ENCODE data around the gene URGCP. TPM values are rescaled to one million over a fixed set of nuclear protein-coding genes. Genes with fewer than 3 reads are reported as not detected.

URGCP gene
- total and polyA plus RNA-seq, 2 experiments from 2014 or later, result 7.2 to 13.2 TPM

DNA sequence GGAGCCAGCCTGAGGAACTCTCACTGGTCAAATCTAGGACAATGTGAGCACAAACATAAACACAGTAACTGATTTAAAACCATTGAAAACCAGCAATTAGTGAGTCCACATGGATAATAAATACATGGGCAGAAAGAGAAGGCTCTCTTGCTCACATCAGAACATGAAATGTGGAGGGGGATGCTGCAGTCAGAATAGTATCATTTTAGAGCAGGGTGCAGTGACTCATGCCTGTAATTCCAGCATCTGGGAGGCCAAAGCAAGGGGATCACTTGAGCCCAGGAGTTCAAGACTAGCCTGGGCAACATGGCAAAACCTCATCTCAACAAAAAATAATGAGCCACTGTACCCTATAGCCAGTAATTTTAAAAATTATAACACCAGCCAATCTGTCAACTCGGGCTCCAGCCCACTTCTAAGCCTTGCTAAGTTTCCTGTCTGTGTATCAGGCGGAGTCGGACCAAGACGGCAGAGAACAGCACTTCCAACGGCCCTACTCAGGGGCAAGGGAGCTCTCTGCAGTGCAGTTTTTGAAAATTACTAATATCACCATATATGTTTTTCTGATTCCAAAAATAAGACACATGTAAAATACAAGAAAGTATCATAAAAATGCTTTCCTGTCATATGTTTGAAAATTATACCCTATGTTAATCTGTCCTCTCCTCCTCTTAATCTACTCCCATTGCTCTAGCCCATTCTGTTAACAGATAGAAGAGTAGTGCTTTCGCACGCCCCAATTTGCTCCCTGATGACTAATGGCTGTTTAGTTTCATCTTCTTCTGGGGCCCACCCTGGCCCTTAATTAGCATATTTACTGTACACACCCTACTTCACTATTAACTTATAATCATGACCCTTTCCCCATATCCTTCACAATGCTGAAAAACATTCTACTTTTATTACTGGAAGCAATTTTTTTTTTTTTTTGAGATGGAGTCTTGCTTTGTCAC, 17.1 kb downstream of the URGCP start:
- no peak overlapping the region for H3K27ac ChIP-seq (ENCODE audit: low read depth)
- no peak overlapping the region for H3K4me3 Mint-ChIP-seq
- TF ChIP-seq, protein P1, sequence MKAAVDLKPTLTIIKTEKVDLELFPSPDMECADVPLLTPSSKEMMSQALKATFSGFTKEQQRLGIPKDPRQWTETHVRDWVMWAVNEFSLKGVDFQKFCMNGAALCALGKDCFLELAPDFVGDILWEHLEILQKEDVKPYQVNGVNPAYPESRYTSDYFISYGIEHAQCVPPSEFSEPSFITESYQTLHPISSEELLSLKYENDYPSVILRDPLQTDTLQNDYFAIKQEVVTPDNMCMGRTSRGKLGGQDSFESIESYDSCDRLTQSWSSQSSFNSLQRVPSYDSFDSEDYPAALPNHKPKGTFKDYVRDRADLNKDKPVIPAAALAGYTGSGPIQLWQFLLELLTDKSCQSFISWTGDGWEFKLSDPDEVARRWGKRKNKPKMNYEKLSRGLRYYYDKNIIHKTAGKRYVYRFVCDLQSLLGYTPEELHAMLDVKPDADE (IDR thresholded peaks at IDR 0.05), result no peak
- TF ChIP-seq EZH2phosphoT487 (IDR thresholded peaks at IDR 0.05; ENCODE audit: unreplicated experiment) (no peak), POLR2AphosphoS5 (IDR thresholded peaks at IDR 0.05; ENCODE audit: low read depth) (no peak), EZH2 (IDR thresholded peaks at IDR 0.05; ENCODE audit: low read depth, unreplicated experiment) (no peak)
- H3K27me3 Mint-ChIP-seq (ENCODE audit: insufficient read depth, low read depth, poor library complexity), result peaks cover 1% of the 10 kb centered on the region
- H3K9me2 ChIP-seq (ENCODE audit: insufficient read depth), result no peaks in the 10 kb centered on the region
- peaks cover 10% of the 10 kb centered on the region; the same call in 1 of the 2 replicates for H4K20me1 ChIP-seq (replicated peaks; ENCODE audit: insufficient read depth)
- peaks cover 40% of the 10 kb centered on the region for H3K79me2 ChIP-seq (replicated peaks; ENCODE audit: insufficient read depth)
- H3K36me3 Mint-ChIP-seq (ENCODE audit: low read depth), result peaks cover 4% of the 10 kb centered on the region; the same call in 2 of the 3 replicates
- H3F3A ChIP-seq (replicated peaks; ENCODE audit: low read depth), result no peaks in the 10 kb centered on the region
- no peaks in the 10 kb centered on the region for H3K36me3 ChIP-seq (ENCODE audit: insufficient read depth)
- no peak overlapping the region for H3K4me2 ChIP-seq
- H3K9me3 Mint-ChIP-seq, result peaks cover 2% of the 10 kb centered on the region; the same call in 1 of the 3 replicates
- ATAC-seq (no peak), DNase-seq (ENCODE audit: low spot score) (no peak)
- H3K4me3 ChIP-seq, result no peak overlapping the region
- H3K27me3 ChIP-seq (ENCODE audit: insufficient read depth), result no peaks in the 10 kb centered on the region
- no peak overlapping the region for H3K27ac Mint-ChIP-seq
- H3K4me1 ChIP-seq (ENCODE audit: insufficient read depth), result no peaks in the 10 kb centered on the region
- H3K4me1 Mint-ChIP-seq, result no peaks in the 10 kb centered on the region
- H2AFZ ChIP-seq, result no peak overlapping the region

DNA sequence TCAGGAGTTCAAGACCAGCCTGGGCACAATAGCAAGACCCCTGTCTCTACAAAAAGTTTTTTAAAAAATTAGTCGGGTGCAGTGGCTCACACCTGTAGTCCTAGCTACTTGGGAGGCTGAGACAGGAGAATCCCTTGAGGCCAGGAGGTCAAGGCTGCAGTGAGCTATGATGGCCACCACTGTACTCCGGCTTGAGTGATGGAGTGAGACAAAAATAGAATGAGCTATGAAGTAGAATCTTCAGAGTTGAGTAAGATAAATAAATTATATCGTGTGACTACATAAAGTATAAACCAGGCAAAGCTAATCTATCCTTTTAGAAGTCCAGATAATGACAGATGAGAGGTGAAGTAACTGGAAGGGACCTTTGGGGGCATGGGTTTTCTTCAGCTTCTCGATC, 21.8 kb downstream of the URGCP start:
- Histone ChIP-seq H2AFZ (no peak overlapping the region), H3K36me3 (ENCODE audit: insufficient read depth) (no peaks in the 10 kb centered on the region), H3K27ac (ENCODE audit: low read depth) (no peak overlapping the region), H3K27me3 (ENCODE audit: insufficient read depth) (no peaks in the 10 kb centered on the region), H3K9me2 (ENCODE audit: insufficient read depth) (no peaks in the 10 kb centered on the region), H4K20me1 (replicated peaks; ENCODE audit: insufficient read depth) (peaks cover 10% of the 10 kb centered on the region; the same call in 1 of the 2 replicates), H3K4me2 (no peak overlapping the region), H3F3A (replicated peaks; ENCODE audit: low read depth) (no peaks in the 10 kb centered on the region), H3K4me1 (ENCODE audit: insufficient read depth) (peaks cover 7% of the 10 kb centered on the region; the same call in 1 of the 2 replicates), H3K4me3 (no peak overlapping the region), H3K79me2 (replicated peaks; ENCODE audit: insufficient read depth) (peaks cover 6% of the 10 kb centered on the region)
- H3K27ac Mint-ChIP-seq, result no peak overlapping the region
- no peaks in the 10 kb centered on the region for H3K27me3 Mint-ChIP-seq (ENCODE audit: insufficient read depth, low read depth, poor library complexity)
- peaks cover 16% of the 10 kb centered on the region for H3K4me1 Mint-ChIP-seq
- no peak for ATAC-seq
- H3K4me3 Mint-ChIP-seq, result no peak overlapping the region
- DNase-seq (ENCODE audit: low spot score), result no peak
- H3K9me3 Mint-ChIP-seq, result no peaks in the 10 kb centered on the region
- peaks cover 14% of the 10 kb centered on the region; the same call in 2 of the 3 replicates for H3K36me3 Mint-ChIP-seq (ENCODE audit: low read depth)
- TF ChIP-seq STAT1 (IDR thresholded peaks at IDR 0.05; ENCODE audit: unreplicated experiment), result no peak
- no peak for TF ChIP-seq CREB1 (CRISPR knock-in tag; IDR thresholded peaks at IDR 0.05; ENCODE audit: low read depth)
- no peak for TF ChIP-seq EZH2phosphoT487 (IDR thresholded peaks at IDR 0.05; ENCODE audit: unreplicated experiment)
- no peak for TF ChIP-seq ZNF114 (CRISPR knock-in tag; IDR thresholded peaks at IDR 0.05)
- TF ChIP-seq, protein P2, sequence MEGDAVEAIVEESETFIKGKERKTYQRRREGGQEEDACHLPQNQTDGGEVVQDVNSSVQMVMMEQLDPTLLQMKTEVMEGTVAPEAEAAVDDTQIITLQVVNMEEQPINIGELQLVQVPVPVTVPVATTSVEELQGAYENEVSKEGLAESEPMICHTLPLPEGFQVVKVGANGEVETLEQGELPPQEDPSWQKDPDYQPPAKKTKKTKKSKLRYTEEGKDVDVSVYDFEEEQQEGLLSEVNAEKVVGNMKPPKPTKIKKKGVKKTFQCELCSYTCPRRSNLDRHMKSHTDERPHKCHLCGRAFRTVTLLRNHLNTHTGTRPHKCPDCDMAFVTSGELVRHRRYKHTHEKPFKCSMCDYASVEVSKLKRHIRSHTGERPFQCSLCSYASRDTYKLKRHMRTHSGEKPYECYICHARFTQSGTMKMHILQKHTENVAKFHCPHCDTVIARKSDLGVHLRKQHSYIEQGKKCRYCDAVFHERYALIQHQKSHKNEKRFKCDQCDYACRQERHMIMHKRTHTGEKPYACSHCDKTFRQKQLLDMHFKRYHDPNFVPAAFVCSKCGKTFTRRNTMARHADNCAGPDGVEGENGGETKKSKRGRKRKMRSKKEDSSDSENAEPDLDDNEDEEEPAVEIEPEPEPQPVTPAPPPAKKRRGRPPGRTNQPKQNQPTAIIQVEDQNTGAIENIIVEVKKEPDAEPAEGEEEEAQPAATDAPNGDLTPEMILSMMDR (conservative IDR thresholded peaks at IDR 0.05; ENCODE audit: low read depth in 2 of 2), result no peak
- no peak for TF ChIP-seq ZNF331 (CRISPR knock-in tag; IDR thresholded peaks at IDR 0.05; ENCODE audit: low read depth)
- no peak for TF ChIP-seq POLR2AphosphoS5 (IDR thresholded peaks at IDR 0.05; ENCODE audit: low read depth)
- TF ChIP-seq, protein P3, sequence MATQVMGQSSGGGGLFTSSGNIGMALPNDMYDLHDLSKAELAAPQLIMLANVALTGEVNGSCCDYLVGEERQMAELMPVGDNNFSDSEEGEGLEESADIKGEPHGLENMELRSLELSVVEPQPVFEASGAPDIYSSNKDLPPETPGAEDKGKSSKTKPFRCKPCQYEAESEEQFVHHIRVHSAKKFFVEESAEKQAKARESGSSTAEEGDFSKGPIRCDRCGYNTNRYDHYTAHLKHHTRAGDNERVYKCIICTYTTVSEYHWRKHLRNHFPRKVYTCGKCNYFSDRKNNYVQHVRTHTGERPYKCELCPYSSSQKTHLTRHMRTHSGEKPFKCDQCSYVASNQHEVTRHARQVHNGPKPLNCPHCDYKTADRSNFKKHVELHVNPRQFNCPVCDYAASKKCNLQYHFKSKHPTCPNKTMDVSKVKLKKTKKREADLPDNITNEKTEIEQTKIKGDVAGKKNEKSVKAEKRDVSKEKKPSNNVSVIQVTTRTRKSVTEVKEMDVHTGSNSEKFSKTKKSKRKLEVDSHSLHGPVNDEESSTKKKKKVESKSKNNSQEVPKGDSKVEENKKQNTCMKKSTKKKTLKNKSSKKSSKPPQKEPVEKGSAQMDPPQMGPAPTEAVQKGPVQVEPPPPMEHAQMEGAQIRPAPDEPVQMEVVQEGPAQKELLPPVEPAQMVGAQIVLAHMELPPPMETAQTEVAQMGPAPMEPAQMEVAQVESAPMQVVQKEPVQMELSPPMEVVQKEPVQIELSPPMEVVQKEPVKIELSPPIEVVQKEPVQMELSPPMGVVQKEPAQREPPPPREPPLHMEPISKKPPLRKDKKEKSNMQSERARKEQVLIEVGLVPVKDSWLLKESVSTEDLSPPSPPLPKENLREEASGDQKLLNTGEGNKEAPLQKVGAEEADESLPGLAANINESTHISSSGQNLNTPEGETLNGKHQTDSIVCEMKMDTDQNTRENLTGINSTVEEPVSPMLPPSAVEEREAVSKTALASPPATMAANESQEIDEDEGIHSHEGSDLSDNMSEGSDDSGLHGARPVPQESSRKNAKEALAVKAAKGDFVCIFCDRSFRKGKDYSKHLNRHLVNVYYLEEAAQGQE (IDR thresholded peaks at IDR 0.05; ENCODE audit: unreplicated experiment), result no peak
- TF ChIP-seq JUNB (IDR thresholded peaks at IDR 0.05; ENCODE audit: unreplicated experiment), result no peak

Data from GM23338 (cell line).